A549 (cell line): Measurements from ENCODE around the gene APOL3. TPM values are rescaled to one million over a fixed set of nuclear protein-coding genes. Genes with fewer than 3 reads are reported as not detected.

ENCODE experiments used
- ATAC-seq, 2 experiments: fragments of 200-7000 bp in 1 of 2; fragments of >200 bp in 1 of 2; cut with Nextera tagmentation in 1 of 2; cut with Tn5 transposase in 1 of 2; 3 replicates each; pipeline versions ENCODE4 v1.8.0 to v1.9.1; 2018 to 2020; ENCODE audit warnings: mild to moderate bottlenecking in 1 of 2, moderate library complexity in 1 of 2
- CTCF ChIA-PET: fragments of 300-600 bp; sonication (Branson Sonifier 250); formaldehyde crosslinking; extraction: SDS; loops from one replicate; lab custom pipeline; 2021; ENCODE audit warnings: antibody characterized with exemption, inconsistent platforms; lab: Yijun Ruan, JAX
- POLR2A ChIA-PET: fragments of 350-600 bp; formaldehyde crosslinking; extraction: SDS; loops from one replicate; lab custom pipeline; 2021; ENCODE audit warnings: antibody characterized with exemption, inconsistent platforms; lab: Yijun Ruan, JAX
- DNase-seq, 2 experiments: peaks; one replicate each; pipeline versions ENCODE4 v3.0.0 to v3.0.0-alpha.2; 2011 to 2016; ENCODE audit warnings: low read depth in 1 of 2, low spot score in 1 of 2
- FAIRE-seq: peaks from 2 replicates; lab custom pipeline; 2011; peaks lifted over from hg19 to GRCh38; lab: Jason Lieb, UNC
- H3K27ac ChIP-seq, 2 experiments: fragments of >200 bp; sonication (Bioruptor Twin); formaldehyde crosslinking; 3 replicates each; pipeline ENCODE4 v1.5.1; 2016 to 2017
- H3K4me1 ChIP-seq: fragments of >200 bp; sonication (Bioruptor Twin); formaldehyde crosslinking; 3 replicates; pipeline ENCODE4 v1.6.1; 2016
- H3K4me2 ChIP-seq: fragments of >200 bp; sonication (Bioruptor Twin); formaldehyde crosslinking; 3 replicates; pipeline ENCODE4 v1.6.1; 2016
- H3K4me3 ChIP-seq: fragments of >200 bp; sonication (Bioruptor Twin); formaldehyde crosslinking; 3 replicates; pipeline ENCODE4 v1.5.1; 2016
- H3K9me3 ChIP-seq: fragments of >200 bp; sonication (Bioruptor Twin); formaldehyde crosslinking; 3 replicates; pipeline ENCODE4 v1.6.1; 2016
- ATOH8 ChIP-seq: fragments of 250-450 bp; sonication (Bioruptor Pico); IDR thresholded peaks from 2 replicates; pipeline ENCODE4 v1.5.0; 2020; ENCODE audit warnings: low read depth, mild to moderate bottlenecking, moderate library complexity
- CBX8 ChIP-seq: fragments of 200-600 bp; sonication (generic); IDR thresholded peaks from 2 replicates; pipeline ENCODE4 v1.6.1; 2016
- CEBPB ChIP-seq, 2 experiments: fragments of >200 bp in 1 of 2; sonication (Bioruptor Twin) in 1 of 2; formaldehyde crosslinking in 1 of 2; IDR thresholded peaks; 2 replicates each; pipeline ENCODE4 v1.6.1; 2012 to 2016
- CHD2 ChIP-seq: fragments of 150-350 bp; IDR thresholded peaks from 2 replicates; pipeline ENCODE4 v1.6.1; 2014; ENCODE audit warnings: low read length; ENCODE audit not compliant: partially characterized antibody
- ELK1 ChIP-seq: fragments of 150-350 bp; IDR thresholded peaks from 2 replicates; pipeline ENCODE4 v1.6.1; 2014; ENCODE audit warnings: low read depth, mild to moderate bottlenecking, low read length
- ESRRA ChIP-seq: fragments of 150-350 bp; IDR thresholded peaks from 2 replicates; pipeline ENCODE4 v1.6.1; 2014; ENCODE audit warnings: mild to moderate bottlenecking, low read length, borderline replicate concordance
- HES2 ChIP-seq: fragments of >200 bp; sonication (Bioruptor Twin); formaldehyde crosslinking; IDR thresholded peaks from 2 replicates; pipeline ENCODE4 v1.6.1; 2016
- JUN ChIP-seq, 2 experiments: fragments of >200 bp; sonication (Bioruptor Twin); formaldehyde crosslinking; IDR thresholded peaks; 2 replicates in 1 of 2; 3 replicates in 1 of 2; pipeline ENCODE4 v1.6.1; 2016 to 2017
- JUNB ChIP-seq: fragments of >200 bp; sonication (Bioruptor Twin); formaldehyde crosslinking; IDR thresholded peaks from 2 replicates; pipeline ENCODE4 v1.6.1; 2016
- MAFK ChIP-seq: fragments of 450-650 bp; IDR thresholded peaks from 2 replicates; pipeline ENCODE4 v1.6.1; 2014; ENCODE audit not compliant: partially characterized antibody
- NPAS2 ChIP-seq: fragments of 250-450 bp; sonication (Bioruptor Pico); IDR thresholded peaks from 2 replicates; pipeline ENCODE4 v1.8.0; 2022; ENCODE audit warnings: mild to moderate bottlenecking, moderate library complexity, borderline replicate concordance
- POLR2A ChIP-seq: IDR thresholded peaks from 2 replicates; pipeline ENCODE4 v1.6.1; 2012; ENCODE audit warnings: mild to moderate bottlenecking, low read length
- RCOR1 ChIP-seq: fragments of 150-350 bp; IDR thresholded peaks from 2 replicates; pipeline ENCODE4 v1.6.1; 2014; ENCODE audit warnings: antibody characterized with exemption, low read length, low read depth
- REST ChIP-seq: fragments of 200-600 bp; sonication (generic); IDR thresholded peaks from 2 replicates; pipeline ENCODE4 v1.6.1; 2016; ENCODE audit warnings: antibody characterized with exemption, mild to moderate bottlenecking, moderate library complexity
- RFX5 ChIP-seq: fragments of 450-650 bp; IDR thresholded peaks from 2 replicates; pipeline ENCODE4 v1.7.1; 2014; ENCODE audit warnings: antibody characterized with exemption, mild to moderate bottlenecking, moderate library complexity
- RNF2 ChIP-seq: fragments of 200-600 bp; sonication (generic); IDR thresholded peaks from 2 replicates; pipeline ENCODE4 v1.6.1; 2016; ENCODE audit warnings: low read depth, mild to moderate bottlenecking, antibody characterized with exemption, moderate library complexity, borderline replicate concordance
- SMC3 ChIP-seq: fragments of >200 bp; sonication (Bioruptor Twin); formaldehyde crosslinking; IDR thresholded peaks from 3 replicates; pipeline ENCODE4 v1.6.1; 2018; ENCODE audit warnings: inconsistent platforms
- TP53 ChIP-seq: fragments of 250-450 bp; sonication (Bioruptor Pico); IDR thresholded peaks from 2 replicates; pipeline ENCODE4 v1.5.0; 2021; ENCODE audit warnings: mild to moderate bottlenecking, moderate library complexity
- ZFP36 ChIP-seq: fragments of 450-650 bp; IDR thresholded peaks from 2 replicates; pipeline ENCODE4 v1.6.1; 2014; ENCODE audit warnings: borderline replicate concordance; ENCODE audit not compliant: partially characterized antibody
- ZNF302 ChIP-seq: fragments of 250-450 bp; sonication (Bioruptor Pico); IDR thresholded peaks from 2 replicates; pipeline ENCODE4 v1.9.0; 2021; ENCODE audit warnings: inconsistent platforms, mild to moderate bottlenecking, moderate library complexity
- WGBS: methylation state at CpG from one replicate; pipeline ENCODE4 v1.1.6; 2017; ENCODE audit errors: missing lambda C conversion rate; 5-methylcytosine and 5-hydroxymethylcytosine counted together
- polyA plus RNA-seq, 4 experiments: library from polyadenylated mRNA; depleted of rRNA in 3 of 4; stranded (reverse); fragments of >200 nt; fragmentation: RNase III in 1 of 4; extraction: RNeasy Plus Mini Kit Qiagen cat#74134 plus additional on column Dnase treatment in 1 of 4; gene quantifications; 2 replicates in 3 of 4; 3 replicates in 1 of 4; pipeline ENCODE4 v1.2.3, GENCODE V29; 2011 to 2017
- TF ChIP-seq, protein P1 (sequence below): fragments of >200 bp; sonication (Bioruptor Twin); formaldehyde crosslinking; IDR thresholded peaks from 3 replicates; pipeline ENCODE4 v1.6.1; 2016
- TF ChIP-seq, protein P2 (sequence below): fragments of >200 bp; sonication (Bioruptor Twin); formaldehyde crosslinking; IDR thresholded peaks from 3 replicates; pipeline ENCODE4 v1.5.1; 2016

Gene APOL3
- polyA plus RNA-seq, 2 of the 4 experiments (the other 2 are of a cell fraction), result not detected

GRCh38 chr22:36193577-36193976, 33.0 kb upstream of the APOL3 start:
- 24% methylated on average over 3 of the region's 3 CpGs for WGBS
- CTCF ChIA-PET, result interaction anchor here (1.0 to 2.6 kb wide), 3 partner anchors 45 to 92 kb away, joined by 3 to 14 read pairs (median 5); partner anchors contain the start of gene APOL2
- Histone ChIP-seq H3K9me3 (no peaks in the 10 kb centered on the region), H3K4me1 (no peaks in the 10 kb centered on the region), H3K27ac (no peak overlapping the region), H3K4me2 (no peak overlapping the region), H3K4me3 (no peak overlapping the region)
- no peak for DNase-seq
- no peak for FAIRE-seq
- ATAC-seq, result no peak
- POLR2A ChIA-PET, result no interaction called here
- TF ChIP-seq SMC3, result no peak
- no peak for TF ChIP-seq JUN (IDR thresholded peaks at IDR 0.05)
- TF ChIP-seq POLR2A, result no peak
- TF ChIP-seq ZNF302 (CRISPR knock-in tag), result no peak
- TF ChIP-seq, protein P1, sequence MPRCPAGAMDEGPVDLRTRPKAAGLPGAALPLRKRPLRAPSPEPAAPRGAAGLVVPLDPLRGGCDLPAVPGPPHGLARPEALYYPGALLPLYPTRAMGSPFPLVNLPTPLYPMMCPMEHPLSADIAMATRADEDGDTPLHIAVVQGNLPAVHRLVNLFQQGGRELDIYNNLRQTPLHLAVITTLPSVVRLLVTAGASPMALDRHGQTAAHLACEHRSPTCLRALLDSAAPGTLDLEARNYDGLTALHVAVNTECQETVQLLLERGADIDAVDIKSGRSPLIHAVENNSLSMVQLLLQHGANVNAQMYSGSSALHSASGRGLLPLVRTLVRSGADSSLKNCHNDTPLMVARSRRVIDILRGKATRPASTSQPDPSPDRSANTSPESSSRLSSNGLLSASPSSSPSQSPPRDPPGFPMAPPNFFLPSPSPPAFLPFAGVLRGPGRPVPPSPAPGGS, result no peak
- TF ChIP-seq, protein P2, sequence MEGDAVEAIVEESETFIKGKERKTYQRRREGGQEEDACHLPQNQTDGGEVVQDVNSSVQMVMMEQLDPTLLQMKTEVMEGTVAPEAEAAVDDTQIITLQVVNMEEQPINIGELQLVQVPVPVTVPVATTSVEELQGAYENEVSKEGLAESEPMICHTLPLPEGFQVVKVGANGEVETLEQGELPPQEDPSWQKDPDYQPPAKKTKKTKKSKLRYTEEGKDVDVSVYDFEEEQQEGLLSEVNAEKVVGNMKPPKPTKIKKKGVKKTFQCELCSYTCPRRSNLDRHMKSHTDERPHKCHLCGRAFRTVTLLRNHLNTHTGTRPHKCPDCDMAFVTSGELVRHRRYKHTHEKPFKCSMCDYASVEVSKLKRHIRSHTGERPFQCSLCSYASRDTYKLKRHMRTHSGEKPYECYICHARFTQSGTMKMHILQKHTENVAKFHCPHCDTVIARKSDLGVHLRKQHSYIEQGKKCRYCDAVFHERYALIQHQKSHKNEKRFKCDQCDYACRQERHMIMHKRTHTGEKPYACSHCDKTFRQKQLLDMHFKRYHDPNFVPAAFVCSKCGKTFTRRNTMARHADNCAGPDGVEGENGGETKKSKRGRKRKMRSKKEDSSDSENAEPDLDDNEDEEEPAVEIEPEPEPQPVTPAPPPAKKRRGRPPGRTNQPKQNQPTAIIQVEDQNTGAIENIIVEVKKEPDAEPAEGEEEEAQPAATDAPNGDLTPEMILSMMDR, result no peak
- TF ChIP-seq ATOH8, result no peak
- no peak for TF ChIP-seq CHD2

- no peak overlapping the region for H3K4me2 ChIP-seq
- DNase-seq, result no peak
- TF ChIP-seq RFX5 (no peak), MAFK (no peak), HES2 (no peak), NPAS2 (CRISPR knock-in tag) (no peak), ESRRA (no peak), ELK1 (no peak), ATOH8 (no peak), JUNB (no peak), TP53 (CRISPR knock-in tag) (no peak), CEBPB (IDR thresholded peaks at IDR 0.05) (no peak), ZFP36 (no peak), RCOR1 (no peak), CBX8 (no peak), RNF2 (no peak), REST (no peak), ZNF302 (CRISPR knock-in tag) (no peak)
- TF ChIP-seq, protein P1, result no peak
- no peaks in the 10 kb centered on the region for H3K9me3 ChIP-seq
- H3K4me1 ChIP-seq, result no peaks in the 10 kb centered on the region
- POLR2A ChIA-PET, result no interaction called here
- CTCF ChIA-PET, result interaction anchor here (0.6 to 2.6 kb wide), 4 partner anchors 45 to 327 kb away, joined by 3 to 14 read pairs (median 4); partner anchors contain the start of gene APOL2
- no peak overlapping the region for H3K27ac ChIP-seq
- no peak for ATAC-seq
- H3K4me3 ChIP-seq, result no peak overlapping the region
- 64% methylated on average over 3 of the region's 3 CpGs for WGBS
- FAIRE-seq, result no peak
Observed at GRCh38 chr22:36193171-36193570, 32.6 kb upstream of the APOL3 start.
